ENCODE results near the gene IL17REL.
"Not testable (repeated sequence)": the region's sequence is repeated elsewhere in the genome, so short reads cannot be mapped to it uniquely, and the experiment has no call there.

IL17REL gene

DNA sequence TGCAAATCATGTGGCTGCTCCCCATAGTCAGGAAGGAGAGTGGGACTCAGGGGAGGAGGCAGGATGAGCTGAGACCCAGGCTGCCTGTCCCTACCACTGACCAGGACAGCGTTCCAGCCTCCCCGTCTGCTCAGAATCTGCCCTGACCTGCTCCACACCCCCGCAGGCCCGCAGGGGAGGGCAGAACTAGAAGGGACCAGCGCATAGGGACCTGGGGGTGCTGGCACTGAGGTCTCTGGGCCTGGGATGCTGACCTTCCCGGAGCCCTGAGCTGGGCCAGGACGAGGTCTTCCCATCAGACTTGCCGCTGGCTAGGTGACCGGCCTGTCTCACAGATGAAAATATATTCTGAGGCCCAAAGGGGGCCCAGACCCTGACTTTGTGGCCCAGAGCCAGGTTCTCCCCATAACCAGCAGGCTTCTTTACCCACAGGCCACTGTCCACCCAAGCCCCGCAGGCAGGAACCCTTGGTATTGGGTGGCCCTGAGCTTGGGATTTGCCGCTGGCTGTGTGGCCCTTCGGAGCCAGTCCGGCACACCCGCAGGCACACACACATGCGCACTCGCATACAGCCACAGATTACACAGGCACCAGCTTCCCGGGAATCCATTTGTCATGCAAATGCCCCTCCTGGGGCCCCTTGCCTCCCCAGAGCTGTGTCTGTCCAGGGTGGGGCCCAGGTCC is 65.8 kb downstream of the IL17REL start:
- DNase-seq (ENCODE audit: low read depth) = no peak
- H3K4me3 ChIP-seq (ENCODE audit: low read depth, low read length) = no peak overlapping the region

DNA sequence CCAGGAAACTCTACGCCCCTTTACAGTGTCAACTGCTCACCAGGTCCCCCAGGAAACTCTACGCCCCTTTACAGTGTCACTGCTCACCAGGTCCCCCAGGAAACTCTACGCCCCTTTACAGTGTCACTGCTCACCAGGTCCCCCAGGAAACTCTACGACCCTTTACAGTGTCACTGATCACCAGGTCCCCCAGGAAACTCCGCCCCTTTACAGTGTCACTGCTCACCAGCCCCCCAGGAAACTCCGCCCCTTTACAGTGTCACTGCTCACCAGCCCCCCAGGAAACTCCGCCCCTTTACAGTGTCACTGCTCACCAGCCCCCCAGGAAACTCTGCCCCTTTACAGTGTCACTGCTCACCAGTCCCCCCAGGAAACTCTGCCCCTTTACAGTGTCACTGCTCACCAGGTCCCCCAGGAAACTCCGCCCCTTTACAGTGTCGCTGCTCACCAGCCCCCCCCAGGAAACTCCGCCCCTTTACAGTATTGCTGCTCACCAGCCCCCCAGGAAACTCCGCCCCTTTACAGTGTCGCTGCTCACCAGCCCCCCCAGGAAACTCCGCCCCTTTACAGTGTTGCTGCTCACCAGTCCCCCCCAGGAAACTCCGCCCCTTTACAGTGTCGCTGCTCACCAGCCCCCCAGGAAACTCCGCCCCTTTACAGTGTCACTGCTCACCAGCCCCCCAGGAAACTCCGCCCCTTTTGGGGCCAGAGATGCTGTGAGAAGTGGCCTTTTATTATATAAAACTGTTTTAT is 67.3 kb downstream of the IL17REL start:
- H3K4me3 ChIP-seq (ENCODE audit: low read depth, low read length); DNase-seq (ENCODE audit: low read depth): not testable (repeated sequence)

More for the DNA sequence above, 65.8 kb downstream of the IL17REL start:
- TF ChIP-seq, protein P1, sequence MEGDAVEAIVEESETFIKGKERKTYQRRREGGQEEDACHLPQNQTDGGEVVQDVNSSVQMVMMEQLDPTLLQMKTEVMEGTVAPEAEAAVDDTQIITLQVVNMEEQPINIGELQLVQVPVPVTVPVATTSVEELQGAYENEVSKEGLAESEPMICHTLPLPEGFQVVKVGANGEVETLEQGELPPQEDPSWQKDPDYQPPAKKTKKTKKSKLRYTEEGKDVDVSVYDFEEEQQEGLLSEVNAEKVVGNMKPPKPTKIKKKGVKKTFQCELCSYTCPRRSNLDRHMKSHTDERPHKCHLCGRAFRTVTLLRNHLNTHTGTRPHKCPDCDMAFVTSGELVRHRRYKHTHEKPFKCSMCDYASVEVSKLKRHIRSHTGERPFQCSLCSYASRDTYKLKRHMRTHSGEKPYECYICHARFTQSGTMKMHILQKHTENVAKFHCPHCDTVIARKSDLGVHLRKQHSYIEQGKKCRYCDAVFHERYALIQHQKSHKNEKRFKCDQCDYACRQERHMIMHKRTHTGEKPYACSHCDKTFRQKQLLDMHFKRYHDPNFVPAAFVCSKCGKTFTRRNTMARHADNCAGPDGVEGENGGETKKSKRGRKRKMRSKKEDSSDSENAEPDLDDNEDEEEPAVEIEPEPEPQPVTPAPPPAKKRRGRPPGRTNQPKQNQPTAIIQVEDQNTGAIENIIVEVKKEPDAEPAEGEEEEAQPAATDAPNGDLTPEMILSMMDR (IDR thresholded peaks at IDR 0.05; ENCODE audit: low read depth, low read length, missing control alignments) = no peak

Measured in GM12864 (cell line).